ENCODE results near the gene ATE1. TPM values are rescaled to one million over a fixed set of nuclear protein-coding genes. Genes with fewer than 3 reads are reported as not detected.
"Not testable (repeated sequence)": the region's sequence is repeated elsewhere in the genome, so short reads cannot be mapped to it uniquely, and the experiment has no call there.

ATE1 gene
- total and polyA plus RNA-seq, 8 donors, result 2.8 to 15.4 (median 8.5) TPM

- TF ChIP-seq, protein P1, sequence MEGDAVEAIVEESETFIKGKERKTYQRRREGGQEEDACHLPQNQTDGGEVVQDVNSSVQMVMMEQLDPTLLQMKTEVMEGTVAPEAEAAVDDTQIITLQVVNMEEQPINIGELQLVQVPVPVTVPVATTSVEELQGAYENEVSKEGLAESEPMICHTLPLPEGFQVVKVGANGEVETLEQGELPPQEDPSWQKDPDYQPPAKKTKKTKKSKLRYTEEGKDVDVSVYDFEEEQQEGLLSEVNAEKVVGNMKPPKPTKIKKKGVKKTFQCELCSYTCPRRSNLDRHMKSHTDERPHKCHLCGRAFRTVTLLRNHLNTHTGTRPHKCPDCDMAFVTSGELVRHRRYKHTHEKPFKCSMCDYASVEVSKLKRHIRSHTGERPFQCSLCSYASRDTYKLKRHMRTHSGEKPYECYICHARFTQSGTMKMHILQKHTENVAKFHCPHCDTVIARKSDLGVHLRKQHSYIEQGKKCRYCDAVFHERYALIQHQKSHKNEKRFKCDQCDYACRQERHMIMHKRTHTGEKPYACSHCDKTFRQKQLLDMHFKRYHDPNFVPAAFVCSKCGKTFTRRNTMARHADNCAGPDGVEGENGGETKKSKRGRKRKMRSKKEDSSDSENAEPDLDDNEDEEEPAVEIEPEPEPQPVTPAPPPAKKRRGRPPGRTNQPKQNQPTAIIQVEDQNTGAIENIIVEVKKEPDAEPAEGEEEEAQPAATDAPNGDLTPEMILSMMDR (IDR thresholded peaks at IDR 0.05), result no peak
- intact Hi-C loops (cut with DNase I), result no loop called here
- no peak for DNase-seq
- no peaks in the 10 kb centered on the region for H3K4me1 ChIP-seq
- H3K9me3 ChIP-seq, result no peaks in the 10 kb centered on the region
- ATAC-seq, result no peak
- no peaks in the 10 kb centered on the region for H3K36me3 ChIP-seq
- H3K27me3 ChIP-seq, result no peaks in the 10 kb centered on the region
- H3K27ac ChIP-seq, result no peak overlapping the region
- no peak for FAIRE-seq
- no peak overlapping the region for H3K4me3 ChIP-seq
- WGBS, 2 donors, result 59 to 63% methylated on average over 13 of the region's 13 CpGs
Observed at GRCh38 chr10:121702351-121703320, 225.2 kb downstream of the ATE1 start.

- intact Hi-C loops (cut with DNase I), result no loop called here
- 43 to 75% methylated on average over 1 of the region's 1 CpG for WGBS, 2 donors
- DNase-seq (no peak), ATAC-seq (no peak), FAIRE-seq (no peak)
- H3K9me3 ChIP-seq, result no peaks in the 10 kb centered on the region
- no peak overlapping the region for H3K27ac ChIP-seq
- no peak overlapping the region for H3K4me3 ChIP-seq
- TF ChIP-seq, protein P1 (IDR thresholded peaks at IDR 0.05), result no peak
- no peaks in the 10 kb centered on the region for H3K27me3 ChIP-seq
- H3K4me1 ChIP-seq, result no peaks in the 10 kb centered on the region
- no peaks in the 10 kb centered on the region for H3K36me3 ChIP-seq
Observed at GRCh38 chr10:121700416-121700815, 227.4 kb downstream of the ATE1 start.

- H3K36me3 ChIP-seq; DNase-seq; H3K27me3 ChIP-seq; H3K27ac ChIP-seq; H3K4me1 ChIP-seq; ATAC-seq; FAIRE-seq; intact Hi-C loops (cut with DNase I); H3K9me3 ChIP-seq; H3K4me3 ChIP-seq: not testable (repeated sequence)
- 74 to 82% methylated on average over 3 of the region's 3 CpGs for WGBS, 2 donors
Observed at GRCh38 chr10:121699703-121700102, 228.1 kb downstream of the ATE1 start.

GRCh38 chr10:121698902-121699301 is 228.9 kb downstream of the ATE1 start:
- H3K9me3 ChIP-seq, result no peaks in the 10 kb centered on the region
- no peak for FAIRE-seq
- ATAC-seq, result no peak
- intact Hi-C loops (cut with DNase I), result no loop called here
- H3K27me3 ChIP-seq, result no peaks in the 10 kb centered on the region
- 81 to 87% methylated on average over 12 of the region's 12 CpGs for WGBS, 2 donors
- H3K4me1 ChIP-seq, result no peaks in the 10 kb centered on the region
- TF ChIP-seq, protein P1 (IDR thresholded peaks at IDR 0.05), result no peak
- H3K27ac ChIP-seq, result no peak overlapping the region
- no peaks in the 10 kb centered on the region for H3K36me3 ChIP-seq
- H3K4me3 ChIP-seq, result no peak overlapping the region
- DNase-seq, result no peak

DNA sequence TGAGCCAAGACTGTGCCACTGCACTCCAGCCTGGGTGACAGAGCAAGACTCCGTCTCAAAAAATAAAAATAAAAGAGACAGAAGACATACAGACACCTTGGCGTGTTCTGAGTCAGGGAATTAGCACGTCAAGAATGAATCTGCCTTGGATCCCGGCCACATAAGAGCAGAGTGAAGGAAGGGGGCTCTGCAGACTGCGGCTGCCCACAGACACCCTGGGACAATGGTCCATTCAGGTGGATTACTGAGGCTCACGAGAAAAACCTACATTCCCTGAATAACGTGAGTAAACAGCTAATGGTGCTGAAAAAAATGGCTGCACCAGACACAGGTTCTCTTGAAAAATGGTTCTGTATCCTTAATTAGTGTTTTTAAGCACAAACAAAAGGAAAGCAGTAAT is 229.5 kb downstream of the ATE1 start:
- ATAC-seq, result no peak
- TF ChIP-seq, protein P1 (IDR thresholded peaks at IDR 0.05), result no peak
- no peaks in the 10 kb centered on the region for H3K27me3 ChIP-seq
- H3K36me3 ChIP-seq, result no peaks in the 10 kb centered on the region
- no peak overlapping the region for H3K4me3 ChIP-seq
- H3K9me3 ChIP-seq, result no peaks in the 10 kb centered on the region
- DNase-seq, result no peak
- H3K27ac ChIP-seq, result no peak overlapping the region
- WGBS, 2 donors, result 37 to 38% methylated on average over 7 of the region's 7 CpGs
- no peaks in the 10 kb centered on the region for H3K4me1 ChIP-seq
- FAIRE-seq, result no peak
- intact Hi-C loops (cut with DNase I), result no loop called here
